AG09319 (cell line): ENCODE results near the gene PSAPL1.

ENCODE experiments used
- DNase-seq: peaks from one replicate; pipeline ENCODE4 v3.0.0-alpha.2; 2010; ENCODE audit warnings: low read depth; ENCODE audit errors: extremely low read depth
- TF ChIP-seq, protein P1 (sequence below): IDR thresholded peaks from 2 replicates; pipeline ENCODE4 v1.5.1; 2011; ENCODE audit warnings: low read depth, mild to moderate bottlenecking, inconsistent platforms, low read length, moderate library complexity

PSAPL1 gene

DNA sequence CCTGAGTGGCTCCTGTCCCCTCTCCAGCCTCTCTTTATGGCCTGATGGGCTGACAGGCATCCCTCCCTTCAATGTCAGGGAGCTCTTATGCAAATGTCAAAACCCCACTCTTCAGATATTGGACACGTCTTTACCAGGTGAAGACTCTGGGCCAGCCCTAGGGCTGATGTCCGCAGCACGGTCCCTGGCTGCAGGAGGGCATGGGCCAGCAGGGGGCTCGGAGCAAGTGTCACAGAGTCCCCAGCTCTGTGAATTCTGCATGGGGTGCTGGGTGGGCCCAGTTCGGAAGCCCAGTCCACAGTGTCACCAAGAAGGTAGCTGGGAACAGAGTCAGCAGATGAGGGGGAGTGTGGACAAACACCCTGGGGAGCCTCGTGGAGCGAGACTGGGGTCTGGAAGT lies 39.6 kb upstream of the PSAPL1 start:
- TF ChIP-seq, protein P1, sequence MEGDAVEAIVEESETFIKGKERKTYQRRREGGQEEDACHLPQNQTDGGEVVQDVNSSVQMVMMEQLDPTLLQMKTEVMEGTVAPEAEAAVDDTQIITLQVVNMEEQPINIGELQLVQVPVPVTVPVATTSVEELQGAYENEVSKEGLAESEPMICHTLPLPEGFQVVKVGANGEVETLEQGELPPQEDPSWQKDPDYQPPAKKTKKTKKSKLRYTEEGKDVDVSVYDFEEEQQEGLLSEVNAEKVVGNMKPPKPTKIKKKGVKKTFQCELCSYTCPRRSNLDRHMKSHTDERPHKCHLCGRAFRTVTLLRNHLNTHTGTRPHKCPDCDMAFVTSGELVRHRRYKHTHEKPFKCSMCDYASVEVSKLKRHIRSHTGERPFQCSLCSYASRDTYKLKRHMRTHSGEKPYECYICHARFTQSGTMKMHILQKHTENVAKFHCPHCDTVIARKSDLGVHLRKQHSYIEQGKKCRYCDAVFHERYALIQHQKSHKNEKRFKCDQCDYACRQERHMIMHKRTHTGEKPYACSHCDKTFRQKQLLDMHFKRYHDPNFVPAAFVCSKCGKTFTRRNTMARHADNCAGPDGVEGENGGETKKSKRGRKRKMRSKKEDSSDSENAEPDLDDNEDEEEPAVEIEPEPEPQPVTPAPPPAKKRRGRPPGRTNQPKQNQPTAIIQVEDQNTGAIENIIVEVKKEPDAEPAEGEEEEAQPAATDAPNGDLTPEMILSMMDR: no peak
- DNase-seq: no peak

DNA sequence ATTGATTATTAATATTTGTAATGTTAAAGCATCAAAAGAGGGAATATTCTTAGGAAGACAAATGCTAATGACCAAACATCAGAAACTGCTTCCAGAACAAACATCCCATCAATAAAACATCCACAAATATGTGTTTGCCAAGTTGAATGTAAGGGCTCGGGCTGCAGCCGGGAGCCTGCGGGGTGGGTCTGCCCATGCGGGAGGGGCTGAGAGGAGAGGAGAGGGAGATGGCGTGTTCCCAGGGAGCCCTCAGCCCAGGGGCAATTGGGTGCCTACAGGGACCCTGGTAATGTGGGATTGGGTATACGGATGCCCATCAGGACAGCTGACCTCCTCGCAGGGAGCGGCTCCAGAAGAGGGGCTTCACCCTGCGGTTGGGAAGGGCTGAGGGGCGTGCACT lies 38.4 kb upstream of the PSAPL1 start:
- DNase-seq: no peak
- TF ChIP-seq, protein P1: no peak

DNA sequence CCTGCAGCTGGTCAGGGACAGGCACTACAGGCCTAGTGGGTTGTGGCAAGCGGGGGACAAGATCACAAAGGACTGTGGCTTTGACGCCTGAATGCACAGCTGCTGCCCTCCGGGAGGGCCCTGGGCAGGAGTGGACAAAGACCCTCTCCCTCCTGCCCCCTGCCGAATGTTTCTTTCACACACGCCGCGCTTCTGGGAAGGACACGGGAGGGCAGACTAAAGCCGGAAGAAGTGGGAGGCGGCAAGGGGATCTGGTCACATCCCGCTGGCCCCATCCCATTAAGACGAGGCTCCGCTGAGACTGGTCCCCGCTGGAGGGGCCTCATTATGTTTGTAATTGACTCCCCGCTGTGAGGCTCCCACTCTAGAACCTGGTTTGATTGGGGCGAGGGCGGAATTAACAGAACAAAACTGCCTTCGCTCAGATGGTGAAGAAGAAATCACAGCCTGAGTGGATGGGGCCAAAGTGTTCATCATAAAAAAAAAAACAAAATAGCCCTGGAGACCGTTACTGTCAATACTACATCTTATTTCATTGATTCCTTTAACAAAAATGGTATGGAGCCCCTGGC lies 37.8 kb upstream of the PSAPL1 start:
- DNase-seq: no peak
- TF ChIP-seq, protein P1: no peak

DNA sequence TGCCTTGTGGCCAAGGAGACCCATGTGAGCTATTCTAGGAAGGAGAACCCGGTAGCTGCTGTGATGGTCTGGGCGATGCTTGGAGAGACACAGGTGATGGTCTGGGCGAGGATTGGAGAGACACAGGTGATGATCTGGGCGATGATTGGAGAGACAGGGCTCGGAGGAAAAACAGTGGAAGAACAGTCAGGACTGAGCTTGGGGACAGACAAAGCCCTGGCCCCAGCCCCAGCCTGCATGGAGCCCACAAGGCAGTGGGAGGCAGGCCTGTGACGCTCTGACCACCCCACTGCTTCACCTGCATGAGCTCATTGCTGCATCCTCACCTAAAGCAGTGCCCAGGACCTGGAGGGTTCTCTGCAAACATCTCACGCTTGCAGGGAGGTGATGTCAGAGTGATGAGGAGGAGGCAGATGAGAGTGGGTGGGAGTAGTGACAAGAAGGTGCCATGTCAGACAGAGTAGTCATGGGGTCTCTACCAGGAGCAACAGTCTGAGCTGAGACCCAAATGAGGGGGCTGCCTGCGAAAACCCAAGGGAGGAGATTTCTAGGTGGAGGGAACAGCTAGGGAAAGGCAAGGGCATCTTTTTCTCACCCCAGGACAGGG lies 35.9 kb upstream of the PSAPL1 start:
- TF ChIP-seq, protein P1: no peak
- no peak for DNase-seq

DNA sequence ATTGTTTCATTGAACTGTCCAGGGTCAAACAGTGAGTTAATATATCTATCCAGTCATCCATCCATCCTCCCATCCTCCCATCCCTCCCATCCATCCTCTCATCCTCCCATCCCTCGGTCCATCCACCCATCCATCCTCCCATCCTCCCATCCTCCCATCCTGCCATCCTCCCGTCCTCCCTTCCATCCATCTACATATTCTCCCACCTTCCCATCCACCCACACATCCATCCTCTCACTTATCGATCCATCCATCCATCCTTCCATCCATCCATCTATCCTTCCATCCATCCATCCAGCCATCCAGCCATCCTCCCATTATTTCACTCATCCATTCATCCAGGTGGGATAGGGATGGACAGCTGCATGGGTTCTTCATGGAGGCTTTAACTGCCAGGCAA lies 35.4 kb upstream of the PSAPL1 start:
- TF ChIP-seq, protein P1: no peak
- DNase-seq: no peak

DNA sequence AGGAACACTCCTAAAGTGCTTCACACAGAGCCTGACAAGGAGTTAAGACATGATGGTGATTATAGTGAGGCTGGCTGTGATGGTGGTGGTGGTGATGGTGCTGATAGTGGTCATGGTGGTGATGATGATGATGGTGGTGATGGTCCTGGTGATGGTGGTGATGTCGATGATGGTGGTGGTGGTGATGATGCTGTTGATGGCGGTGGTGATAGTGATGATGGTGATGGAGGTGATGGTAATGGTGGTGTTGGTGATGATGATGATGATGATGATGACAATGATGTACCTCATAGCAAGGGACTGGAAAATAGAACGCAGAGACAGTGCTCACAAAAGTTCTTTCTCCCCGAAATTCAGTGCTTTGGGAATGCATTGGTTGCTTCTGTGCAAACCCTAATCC lies 34.3 kb upstream of the PSAPL1 start:
- TF ChIP-seq, protein P1: no peak
- DNase-seq: no peak

DNA sequence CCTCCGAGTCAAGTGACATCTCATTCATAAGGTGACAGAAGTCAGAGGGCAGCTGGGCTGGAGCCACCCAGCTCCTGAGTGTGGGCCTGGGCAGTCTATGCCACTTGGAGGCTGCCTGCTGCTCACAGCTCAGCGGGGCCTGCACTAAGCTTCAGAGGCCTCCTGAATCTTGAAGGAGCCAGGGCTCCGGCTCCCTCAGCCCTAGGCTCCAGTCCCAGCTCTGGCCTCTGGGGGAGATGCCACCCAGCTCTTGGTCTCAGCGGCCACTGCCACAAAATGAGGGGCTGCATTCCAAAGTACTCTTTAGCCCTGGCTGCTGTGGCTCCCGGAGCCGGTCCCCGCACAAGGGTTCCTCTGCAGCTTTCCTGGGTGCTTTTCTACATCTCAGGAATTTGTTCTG lies 32.7 kb upstream of the PSAPL1 start:
- DNase-seq: no peak
- TF ChIP-seq, protein P1: no peak
